GM12878 (cell line): ENCODE results near the gene LSM10.

ENCODE experiments used
- CEBPB ChIP-seq, 2 experiments: fragments of 150-350 bp in 1 of 2; IDR thresholded peaks; 2 replicates each; pipeline ENCODE4 v1.6.1; 2012 to 2014; ENCODE audit warnings: low read depth in 2 of 2, low read length in 2 of 2, borderline replicate concordance in 1 of 2, inconsistent platforms in 1 of 2
- DPF2 ChIP-seq: fragments of 450-650 bp; IDR thresholded peaks from 2 replicates; pipeline ENCODE4 v1.6.1; 2017; ENCODE audit warnings: mild to moderate bottlenecking
- MEF2B ChIP-seq: fragments of 450-650 bp; IDR thresholded peaks from 2 replicates; pipeline ENCODE4 v1.6.1; 2018; ENCODE audit warnings: mild to moderate bottlenecking, moderate library complexity; ENCODE audit not compliant: partially characterized antibody, poor library complexity, severe bottlenecking
- NRF1 ChIP-seq: conservative IDR thresholded peaks from 2 replicates; pipeline ENCODE4 v1.6.1; 2011; ENCODE audit warnings: mild to moderate bottlenecking, low read depth, low read length, improper control_type of control experiment
- RAD21 ChIP-seq: IDR thresholded peaks from 2 replicates; pipeline ENCODE4 v1.6.1; 2011; ENCODE audit warnings: mild to moderate bottlenecking, low read depth, low read length, moderate library complexity; ENCODE audit not compliant: insufficient read depth
- RBBP5 ChIP-seq: fragments of 200-600 bp; sonication (generic); conservative IDR thresholded peaks from 2 replicates; pipeline ENCODE4 v1.6.1; 2016
- RCOR1 ChIP-seq: conservative IDR thresholded peaks from 2 replicates; pipeline ENCODE4 v1.6.1; 2012; ENCODE audit warnings: low read depth, low read length, improper control_type of control experiment
- RFX5 ChIP-seq: IDR thresholded peaks from 2 replicates; pipeline ENCODE4 v1.6.1; 2011; ENCODE audit warnings: low read depth, low read length, improper control_type of control experiment
- ZSCAN29 ChIP-seq: fragments of 450-650 bp; IDR thresholded peaks from 2 replicates; pipeline ENCODE4 v1.6.1; 2017; ENCODE audit warnings: mild to moderate bottlenecking, moderate library complexity
- TF ChIP-seq, protein P1 (sequence below): IDR thresholded peaks from 2 replicates; pipeline ENCODE4 v1.6.1; 2012; ENCODE audit warnings: low read depth, low read length, improper control_type of control experiment
- TF ChIP-seq, protein P2 (sequence below), 3 experiments: IDR thresholded peaks in 2 of 3; conservative IDR thresholded peaks in 1 of 3; 2 replicates each; pipeline ENCODE4 v1.5.1; 2011; ENCODE audit warnings: low read depth in 3 of 3, low read length in 3 of 3, mild to moderate bottlenecking in 3 of 3, control low read depth in 2 of 3, moderate library complexity in 2 of 3, inconsistent platforms in 1 of 3, mixed read lengths in 1 of 3; ENCODE audit not compliant: control insufficient read depth in 2 of 3, insufficient read depth in 1 of 3; ENCODE audit errors: extremely low read depth in 1 of 3
- TF ChIP-seq, protein P3 (sequence below): IDR thresholded peaks from 2 replicates; pipeline ENCODE4 v1.6.1; 2011; ENCODE audit warnings: borderline replicate concordance, low read depth, mild to moderate bottlenecking, moderate library complexity, low read length; ENCODE audit not compliant: insufficient read depth, poor library complexity, severe bottlenecking

DNA sequence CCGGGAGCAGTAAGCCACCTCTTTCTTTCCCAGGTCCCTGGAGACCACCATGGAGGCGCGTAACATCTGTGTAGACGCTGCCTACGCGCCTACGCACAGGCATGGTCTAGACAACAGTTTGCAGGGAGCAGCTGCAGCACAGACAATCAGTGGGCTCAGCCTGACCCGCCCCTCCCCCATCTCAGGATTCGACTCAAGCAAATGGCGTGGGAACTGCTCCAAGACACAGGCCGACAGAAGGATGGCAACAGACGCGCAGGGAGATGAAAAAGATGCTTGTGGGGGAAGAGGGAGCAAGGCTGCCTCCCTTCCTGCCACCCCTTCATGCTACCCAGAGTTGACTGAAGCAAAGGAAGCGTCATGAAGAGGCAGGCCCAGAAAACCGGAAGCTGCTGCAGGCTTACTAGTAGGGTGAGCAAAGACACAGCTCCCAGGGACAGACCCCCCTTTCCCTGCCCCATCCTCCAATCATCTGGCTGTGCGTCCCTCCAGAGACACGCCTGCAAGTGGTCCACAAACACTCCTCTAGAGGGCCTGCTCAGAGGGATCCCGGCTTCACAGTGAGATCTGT, 31.5 kb downstream of the LSM10 start:
- TF ChIP-seq, protein P1, sequence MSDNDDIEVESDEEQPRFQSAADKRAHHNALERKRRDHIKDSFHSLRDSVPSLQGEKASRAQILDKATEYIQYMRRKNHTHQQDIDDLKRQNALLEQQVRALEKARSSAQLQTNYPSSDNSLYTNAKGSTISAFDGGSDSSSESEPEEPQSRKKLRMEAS = no peak
- TF ChIP-seq RCOR1 = no peak
- TF ChIP-seq CEBPB (IDR thresholded peaks at IDR 0.05; ENCODE audit: borderline replicate concordance in 1 of 2, low read depth in 2 of 2, low read length in 2 of 2) = no peak
- TF ChIP-seq RFX5 = no peak
- TF ChIP-seq, protein P2, sequence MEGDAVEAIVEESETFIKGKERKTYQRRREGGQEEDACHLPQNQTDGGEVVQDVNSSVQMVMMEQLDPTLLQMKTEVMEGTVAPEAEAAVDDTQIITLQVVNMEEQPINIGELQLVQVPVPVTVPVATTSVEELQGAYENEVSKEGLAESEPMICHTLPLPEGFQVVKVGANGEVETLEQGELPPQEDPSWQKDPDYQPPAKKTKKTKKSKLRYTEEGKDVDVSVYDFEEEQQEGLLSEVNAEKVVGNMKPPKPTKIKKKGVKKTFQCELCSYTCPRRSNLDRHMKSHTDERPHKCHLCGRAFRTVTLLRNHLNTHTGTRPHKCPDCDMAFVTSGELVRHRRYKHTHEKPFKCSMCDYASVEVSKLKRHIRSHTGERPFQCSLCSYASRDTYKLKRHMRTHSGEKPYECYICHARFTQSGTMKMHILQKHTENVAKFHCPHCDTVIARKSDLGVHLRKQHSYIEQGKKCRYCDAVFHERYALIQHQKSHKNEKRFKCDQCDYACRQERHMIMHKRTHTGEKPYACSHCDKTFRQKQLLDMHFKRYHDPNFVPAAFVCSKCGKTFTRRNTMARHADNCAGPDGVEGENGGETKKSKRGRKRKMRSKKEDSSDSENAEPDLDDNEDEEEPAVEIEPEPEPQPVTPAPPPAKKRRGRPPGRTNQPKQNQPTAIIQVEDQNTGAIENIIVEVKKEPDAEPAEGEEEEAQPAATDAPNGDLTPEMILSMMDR (IDR thresholded peaks at IDR 0.05 in 2 of 3, conservative IDR thresholded peaks at IDR 0.05 in 1 of 3; ENCODE audit: control insufficient read depth in 2 of 3, extremely low read depth in 1 of 3, insufficient read depth in 1 of 3, low read depth in 3 of 3, low read length in 3 of 3) = no peak
- no peak for TF ChIP-seq MEF2B
- TF ChIP-seq DPF2 = no peak
- TF ChIP-seq RAD21 = no peak
- TF ChIP-seq, protein P3, sequence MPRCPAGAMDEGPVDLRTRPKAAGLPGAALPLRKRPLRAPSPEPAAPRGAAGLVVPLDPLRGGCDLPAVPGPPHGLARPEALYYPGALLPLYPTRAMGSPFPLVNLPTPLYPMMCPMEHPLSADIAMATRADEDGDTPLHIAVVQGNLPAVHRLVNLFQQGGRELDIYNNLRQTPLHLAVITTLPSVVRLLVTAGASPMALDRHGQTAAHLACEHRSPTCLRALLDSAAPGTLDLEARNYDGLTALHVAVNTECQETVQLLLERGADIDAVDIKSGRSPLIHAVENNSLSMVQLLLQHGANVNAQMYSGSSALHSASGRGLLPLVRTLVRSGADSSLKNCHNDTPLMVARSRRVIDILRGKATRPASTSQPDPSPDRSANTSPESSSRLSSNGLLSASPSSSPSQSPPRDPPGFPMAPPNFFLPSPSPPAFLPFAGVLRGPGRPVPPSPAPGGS = no peak
- TF ChIP-seq ZSCAN29 = no peak
- TF ChIP-seq RBBP5 = no peak
- no peak for TF ChIP-seq NRF1
